ENCODE data around the gene IGFBP6.
A peak's percentile ranks its signal among the peaks of the same experiment; 100 is the strongest.

The IGFBP6 gene, protein sequence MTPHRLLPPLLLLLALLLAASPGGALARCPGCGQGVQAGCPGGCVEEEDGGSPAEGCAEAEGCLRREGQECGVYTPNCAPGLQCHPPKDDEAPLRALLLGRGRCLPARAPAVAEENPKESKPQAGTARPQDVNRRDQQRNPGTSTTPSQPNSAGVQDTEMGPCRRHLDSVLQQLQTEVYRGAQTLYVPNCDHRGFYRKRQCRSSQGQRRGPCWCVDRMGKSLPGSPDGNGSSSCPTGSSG

DNA sequence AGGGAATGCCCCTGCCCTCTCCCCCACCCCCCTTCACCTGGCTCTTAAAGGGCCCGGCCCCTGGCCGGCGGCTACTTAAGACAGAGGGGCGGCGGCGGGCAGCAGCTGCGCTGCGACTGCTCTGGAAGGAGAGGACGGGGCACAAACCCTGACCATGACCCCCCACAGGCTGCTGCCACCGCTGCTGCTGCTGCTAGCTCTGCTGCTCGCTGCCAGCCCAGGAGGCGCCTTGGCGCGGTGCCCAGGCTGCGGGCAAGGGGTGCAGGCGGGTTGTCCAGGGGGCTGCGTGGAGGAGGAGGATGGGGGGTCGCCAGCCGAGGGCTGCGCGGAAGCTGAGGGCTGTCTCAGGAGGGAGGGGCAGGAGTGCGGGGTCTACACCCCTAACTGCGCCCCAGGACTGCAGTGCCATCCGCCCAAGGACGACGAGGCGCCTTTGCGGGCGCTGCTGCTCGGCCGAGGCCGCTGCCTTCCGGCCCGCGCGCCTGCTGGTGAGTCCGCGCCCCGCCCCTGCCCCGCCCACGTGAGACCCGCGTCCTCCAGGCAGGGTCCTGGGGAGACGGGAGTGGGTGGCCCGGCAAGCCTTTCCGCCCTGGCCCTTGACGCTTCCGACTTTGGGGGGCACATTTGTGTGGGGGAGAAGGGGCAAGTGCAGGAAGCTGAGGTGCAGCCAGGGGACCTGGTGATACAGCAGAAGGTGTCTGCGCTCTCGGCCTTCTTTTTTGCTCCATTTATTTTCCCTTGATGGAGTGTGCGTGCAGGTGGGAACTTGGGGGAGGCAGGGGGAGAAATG lies at the start of gene IGFBP6:
Gene IGFBP6 (plus strand): TSS at position 104 of the 790 bp plus-strand sequence. CDS start 51 bp downstream, at position 155.
- peak; percentile 47 for DNase-seq (ENCODE audit: low read depth)
- TF ChIP-seq, protein P1, sequence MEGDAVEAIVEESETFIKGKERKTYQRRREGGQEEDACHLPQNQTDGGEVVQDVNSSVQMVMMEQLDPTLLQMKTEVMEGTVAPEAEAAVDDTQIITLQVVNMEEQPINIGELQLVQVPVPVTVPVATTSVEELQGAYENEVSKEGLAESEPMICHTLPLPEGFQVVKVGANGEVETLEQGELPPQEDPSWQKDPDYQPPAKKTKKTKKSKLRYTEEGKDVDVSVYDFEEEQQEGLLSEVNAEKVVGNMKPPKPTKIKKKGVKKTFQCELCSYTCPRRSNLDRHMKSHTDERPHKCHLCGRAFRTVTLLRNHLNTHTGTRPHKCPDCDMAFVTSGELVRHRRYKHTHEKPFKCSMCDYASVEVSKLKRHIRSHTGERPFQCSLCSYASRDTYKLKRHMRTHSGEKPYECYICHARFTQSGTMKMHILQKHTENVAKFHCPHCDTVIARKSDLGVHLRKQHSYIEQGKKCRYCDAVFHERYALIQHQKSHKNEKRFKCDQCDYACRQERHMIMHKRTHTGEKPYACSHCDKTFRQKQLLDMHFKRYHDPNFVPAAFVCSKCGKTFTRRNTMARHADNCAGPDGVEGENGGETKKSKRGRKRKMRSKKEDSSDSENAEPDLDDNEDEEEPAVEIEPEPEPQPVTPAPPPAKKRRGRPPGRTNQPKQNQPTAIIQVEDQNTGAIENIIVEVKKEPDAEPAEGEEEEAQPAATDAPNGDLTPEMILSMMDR (IDR thresholded peaks at IDR 0.05; ENCODE audit: insufficient read depth, low read depth, low read length, missing control alignments): peak; percentile 3
- H3K4me3 ChIP-seq (ENCODE audit: low read length): peak within 1 kb of the TSS; percentile 42

DNA sequence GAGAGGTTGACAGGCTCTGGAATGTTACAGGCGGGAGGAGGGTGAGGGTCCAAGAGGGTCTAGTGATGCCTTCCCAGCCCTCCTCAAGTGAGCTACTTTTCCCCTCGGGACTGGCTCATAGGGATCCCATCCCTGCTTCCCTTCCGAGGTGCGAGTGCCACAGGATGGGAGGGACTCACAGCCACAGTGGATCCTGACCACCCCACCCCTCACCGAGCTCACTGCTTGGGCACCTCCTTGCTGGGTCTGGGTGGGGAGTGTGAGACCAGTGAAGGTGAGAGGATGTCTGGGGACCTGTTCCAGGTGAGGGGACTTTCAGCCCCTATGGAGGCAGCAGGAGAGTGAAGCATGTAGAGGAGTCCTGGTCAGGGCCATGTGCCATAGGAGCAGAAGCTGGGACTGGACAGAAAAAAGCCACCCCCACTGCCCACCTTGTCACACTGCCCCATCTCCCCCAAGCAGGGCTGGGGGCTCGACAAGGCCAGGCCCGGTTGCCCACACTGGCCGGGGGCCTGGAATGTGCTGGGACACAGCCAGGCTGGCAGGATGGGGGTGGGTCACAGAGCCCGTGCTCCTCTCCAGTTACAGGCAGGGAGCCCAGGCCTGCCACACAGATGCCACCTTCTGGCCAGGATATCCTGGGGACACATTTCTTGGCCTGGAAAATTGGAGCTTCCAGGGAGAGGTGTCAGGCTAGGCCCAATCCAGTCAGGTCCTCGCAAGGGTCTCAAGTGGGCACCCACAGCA lies 49.3 kb upstream of the IGFBP6 start:
- H3K4me3 ChIP-seq (ENCODE audit: low read length): peak overlapping the region; percentile 21
- TF ChIP-seq, protein P1 (IDR thresholded peaks at IDR 0.05; ENCODE audit: insufficient read depth, low read depth, low read length, missing control alignments): peak; percentile 32
- DNase-seq (ENCODE audit: low read depth): peak; percentile 19

DNA sequence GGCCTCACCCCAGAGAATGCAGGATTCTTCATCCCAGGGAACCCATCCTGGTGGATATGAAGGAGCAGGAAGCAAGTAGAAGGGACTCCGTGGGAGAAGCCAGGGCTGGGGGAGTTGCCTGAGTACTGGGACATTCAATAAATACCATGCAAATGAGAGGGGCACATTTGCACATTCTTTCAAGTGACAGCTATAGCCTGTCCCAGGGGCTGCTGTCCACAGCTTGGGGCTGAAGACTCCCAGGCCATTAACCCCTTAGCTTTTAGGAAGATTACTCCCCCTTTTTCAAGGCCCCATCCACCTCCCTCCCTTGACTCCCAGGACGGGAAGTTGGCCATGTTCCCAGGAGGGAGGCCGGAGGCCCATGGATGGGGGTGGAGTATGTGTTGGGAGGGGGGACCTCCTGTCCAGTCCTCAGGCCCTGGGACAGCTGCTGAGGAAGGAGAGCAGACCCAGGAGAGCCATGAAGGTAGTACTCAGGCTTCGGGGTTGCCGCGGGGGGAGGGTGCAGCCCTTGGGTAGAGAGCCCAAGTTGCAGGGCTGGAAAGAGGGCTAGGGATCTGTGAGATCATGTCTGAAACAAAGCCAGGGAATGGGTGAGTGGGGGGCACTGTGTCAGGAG lies 48.6 kb upstream of the IGFBP6 start:
- DNase-seq (ENCODE audit: low read depth): no peak
- H3K4me3 ChIP-seq (ENCODE audit: low read length): no peak overlapping the region
- TF ChIP-seq, protein P1 (IDR thresholded peaks at IDR 0.05; ENCODE audit: insufficient read depth, low read depth, low read length, missing control alignments): no peak

DNA sequence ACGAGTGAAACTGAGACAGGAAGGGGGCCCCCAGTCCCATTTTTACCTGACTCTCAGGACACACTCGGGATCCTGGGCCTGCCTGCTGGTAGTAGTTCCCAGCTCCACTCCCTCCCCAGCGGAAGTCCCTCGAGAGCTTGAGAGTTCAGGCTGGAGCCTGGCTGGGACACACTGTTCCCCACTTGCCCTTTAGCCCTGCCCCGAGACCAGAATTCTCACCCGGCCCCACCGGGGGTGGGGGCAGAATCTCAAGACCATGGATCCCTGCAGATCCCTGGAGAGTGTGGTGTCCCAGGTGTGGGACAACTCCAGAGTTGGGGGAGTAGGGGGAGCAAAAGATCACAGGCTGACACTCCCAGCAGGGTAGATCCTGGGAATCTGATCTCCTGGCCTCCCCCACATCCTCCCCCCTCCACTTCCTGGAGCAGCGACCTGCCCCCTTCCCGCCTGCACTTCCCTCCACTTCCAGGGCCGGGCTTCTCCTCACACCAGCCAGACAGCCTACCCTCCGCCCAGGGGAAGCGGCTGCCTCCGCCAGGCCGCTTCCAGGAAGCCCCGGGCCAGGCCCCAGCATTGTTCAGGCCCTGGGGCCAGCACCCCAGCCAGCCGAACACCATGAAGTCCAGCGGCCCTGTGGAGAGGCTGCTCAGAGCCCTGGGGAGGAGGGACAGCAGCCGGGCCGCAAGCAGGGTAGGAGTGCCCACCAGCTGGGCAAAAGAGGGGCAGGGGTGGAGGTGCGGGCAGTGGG lies 47.7 kb upstream of the IGFBP6 start, which contains the start of gene TNS2:
Gene TNS2 (plus strand): TSS at position 495 of the 748 bp plus-strand sequence. CDS start 121 bp downstream, at position 616.
- DNase-seq (ENCODE audit: low read depth): peak; percentile 39
- TF ChIP-seq, protein P1 (IDR thresholded peaks at IDR 0.05; ENCODE audit: insufficient read depth, low read depth, low read length, missing control alignments): no peak
- peak within 1 kb of the TSS; percentile 10 for H3K4me3 ChIP-seq (ENCODE audit: low read length)

DNA sequence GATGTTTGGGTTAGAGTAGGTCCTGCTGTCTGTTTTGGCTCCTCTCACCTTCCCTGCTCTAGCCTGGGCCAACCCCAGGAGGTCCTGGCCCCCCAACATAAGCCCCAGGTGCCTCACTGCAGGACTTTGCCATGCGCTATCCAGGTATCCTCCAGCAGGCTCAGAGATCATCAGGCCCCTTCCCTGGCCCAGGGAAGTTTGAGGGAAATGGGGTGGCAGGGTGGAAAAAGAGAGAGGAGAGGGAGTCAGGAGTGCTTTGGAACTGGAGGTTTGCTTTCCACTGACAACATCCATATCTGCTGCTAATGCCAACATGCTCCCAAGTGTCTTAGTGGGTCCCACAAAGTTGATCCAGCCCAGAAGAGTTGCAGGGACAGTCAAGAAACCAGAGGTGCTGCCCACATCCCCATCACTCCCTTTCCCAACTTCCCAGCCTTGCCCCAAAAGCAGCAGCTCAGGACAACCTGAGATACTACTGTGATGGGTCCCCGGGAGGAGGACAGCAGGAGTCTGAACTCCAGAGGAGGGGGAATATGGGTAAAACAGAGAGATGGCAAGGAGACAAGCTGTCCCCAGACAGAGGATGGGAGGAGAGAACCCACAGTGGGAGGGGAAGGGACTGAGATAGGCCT lies 46.9 kb upstream of the IGFBP6 start:
- no peak overlapping the region for H3K4me3 ChIP-seq (ENCODE audit: low read length)
- TF ChIP-seq, protein P1 (IDR thresholded peaks at IDR 0.05; ENCODE audit: insufficient read depth, low read depth, low read length, missing control alignments): no peak
- DNase-seq (ENCODE audit: low read depth): no peak

Data from epithelial cell of esophagus (primary cell).